Measurements from ENCODE around the gene SPATA3.

DNA sequence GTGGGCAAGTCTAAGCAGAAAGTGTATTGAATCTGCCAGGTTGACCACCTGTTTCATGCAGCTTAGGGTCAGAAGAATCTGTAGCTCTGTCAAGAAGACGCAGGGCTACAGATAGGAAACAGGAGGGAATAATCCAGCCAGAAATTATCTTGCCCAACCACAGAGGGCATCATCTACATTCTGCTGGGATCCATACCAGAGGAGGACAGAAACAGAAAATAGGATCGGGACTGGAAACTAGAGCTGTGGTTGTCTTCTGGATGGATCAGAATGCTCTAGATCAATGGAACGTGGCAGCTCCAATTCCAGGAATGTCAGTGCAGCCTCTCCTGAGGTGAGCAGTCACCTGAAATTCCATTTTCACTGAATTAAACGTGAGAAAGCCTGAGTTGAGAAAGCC is 3.6 kb downstream of the SPATA3 start:
- TF ChIP-seq, protein P1, sequence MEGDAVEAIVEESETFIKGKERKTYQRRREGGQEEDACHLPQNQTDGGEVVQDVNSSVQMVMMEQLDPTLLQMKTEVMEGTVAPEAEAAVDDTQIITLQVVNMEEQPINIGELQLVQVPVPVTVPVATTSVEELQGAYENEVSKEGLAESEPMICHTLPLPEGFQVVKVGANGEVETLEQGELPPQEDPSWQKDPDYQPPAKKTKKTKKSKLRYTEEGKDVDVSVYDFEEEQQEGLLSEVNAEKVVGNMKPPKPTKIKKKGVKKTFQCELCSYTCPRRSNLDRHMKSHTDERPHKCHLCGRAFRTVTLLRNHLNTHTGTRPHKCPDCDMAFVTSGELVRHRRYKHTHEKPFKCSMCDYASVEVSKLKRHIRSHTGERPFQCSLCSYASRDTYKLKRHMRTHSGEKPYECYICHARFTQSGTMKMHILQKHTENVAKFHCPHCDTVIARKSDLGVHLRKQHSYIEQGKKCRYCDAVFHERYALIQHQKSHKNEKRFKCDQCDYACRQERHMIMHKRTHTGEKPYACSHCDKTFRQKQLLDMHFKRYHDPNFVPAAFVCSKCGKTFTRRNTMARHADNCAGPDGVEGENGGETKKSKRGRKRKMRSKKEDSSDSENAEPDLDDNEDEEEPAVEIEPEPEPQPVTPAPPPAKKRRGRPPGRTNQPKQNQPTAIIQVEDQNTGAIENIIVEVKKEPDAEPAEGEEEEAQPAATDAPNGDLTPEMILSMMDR (conservative IDR thresholded peaks at IDR 0.05 in 1 of 2, IDR thresholded peaks at IDR 0.05 in 1 of 2; ENCODE audit: low read depth in 1 of 2, low read length in 2 of 2), result no peak
- no peak for TF ChIP-seq EZH2 (IDR thresholded peaks at IDR 0.05; ENCODE audit: low read length, missing control alignments)
